HG02642 (cell line): Measurements from ENCODE around the gene DNAH2.

Source experiments
- ATAC-seq: cut with Tn5 transposase; IDR thresholded peaks from one replicate; pipeline ENCODE4 v1.9.1; 2021; ENCODE audit warnings: mild to moderate bottlenecking; ENCODE audit not compliant: unreplicated experiment, poor library complexity

The DNAH2 gene

GRCh38 chr17:7816926-7817642 is 99.5 kb downstream of the DNAH2 start:
- no peak for ATAC-seq

GRCh38 chr17:7817643-7817964 is 100.1 kb downstream of the DNAH2 start:
- no peak for ATAC-seq

GRCh38 chr17:7818026-7818425 is 100.5 kb downstream of the DNAH2 start:
- no peak for ATAC-seq

- ATAC-seq, result no peak
These were observed 101.5 kb downstream of the DNAH2 start for GRCh38 chr17:7818746-7819645.

- no peak for ATAC-seq
These were observed 102.7 kb downstream of the DNAH2 start for GRCh38 chr17:7820231-7820630.

GRCh38 chr17:7822126-7822525 is 104.6 kb downstream of the DNAH2 start:
- ATAC-seq, result no peak

DNA sequence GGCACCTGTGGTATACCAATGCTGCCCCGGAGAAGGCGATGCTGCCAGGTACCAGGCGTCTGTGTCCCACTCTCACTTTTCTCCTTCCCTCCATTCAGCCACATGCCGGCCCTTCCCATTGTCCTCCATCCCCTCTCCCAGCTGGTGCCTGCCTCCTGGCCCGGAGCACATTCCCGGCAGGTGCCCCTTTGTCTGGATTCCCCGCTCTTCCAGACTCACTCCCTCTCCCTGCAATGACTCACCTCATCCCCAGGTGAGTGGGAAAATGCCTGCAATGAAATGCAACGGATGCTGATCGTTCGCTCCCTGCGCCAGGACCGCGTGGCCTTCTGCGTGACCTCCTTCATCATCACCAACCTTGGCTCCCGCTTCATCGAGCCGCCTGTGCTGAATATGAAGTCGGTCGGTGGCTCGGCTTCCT is 106.0 kb downstream of the DNAH2 start:
- ATAC-seq, result no peak

- ATAC-seq, result no peak
These were observed 106.7 kb downstream of the DNAH2 start for GRCh38 chr17:7824021-7824924.

DNA sequence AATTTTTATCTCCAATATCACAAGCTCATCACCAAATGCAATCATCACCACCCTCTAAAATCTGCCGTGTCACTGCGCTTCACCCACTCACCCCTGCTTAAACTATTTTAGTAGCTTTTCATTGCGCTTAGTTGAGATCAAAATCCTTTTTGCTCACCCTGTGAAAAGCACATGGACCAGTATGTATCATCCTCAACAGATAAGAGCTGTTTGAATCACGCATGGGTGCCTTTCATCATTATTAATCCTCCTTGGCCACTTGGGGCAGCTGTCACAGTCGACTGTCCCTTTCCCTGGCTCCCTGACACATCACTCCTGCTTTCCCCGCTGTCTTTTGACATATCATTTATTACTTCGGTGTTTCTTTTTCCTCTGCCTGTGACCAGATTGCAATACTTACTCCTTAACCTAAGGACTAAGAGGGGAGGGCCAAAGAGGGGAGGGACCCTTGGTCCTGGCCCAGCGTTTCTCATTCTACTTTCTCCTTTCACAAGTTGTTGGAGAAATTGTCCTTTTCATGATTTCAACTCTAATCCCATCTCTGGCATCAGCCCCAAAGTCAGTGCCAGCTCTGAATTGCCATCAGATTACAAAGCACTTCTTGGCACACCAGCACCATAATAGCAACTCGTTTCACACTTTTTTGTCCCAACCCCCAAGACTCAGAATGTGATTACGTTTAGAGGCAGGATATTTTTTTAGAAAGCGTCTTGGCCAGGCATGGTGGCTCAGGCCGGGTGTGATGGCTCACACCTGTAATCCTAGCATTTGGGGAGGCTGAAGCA is 107.9 kb downstream of the DNAH2 start:
- no peak for ATAC-seq

- ATAC-seq, result no peak
These were observed 113.1 kb downstream of the DNAH2 start for GRCh38 chr17:7830616-7831015.

DNA sequence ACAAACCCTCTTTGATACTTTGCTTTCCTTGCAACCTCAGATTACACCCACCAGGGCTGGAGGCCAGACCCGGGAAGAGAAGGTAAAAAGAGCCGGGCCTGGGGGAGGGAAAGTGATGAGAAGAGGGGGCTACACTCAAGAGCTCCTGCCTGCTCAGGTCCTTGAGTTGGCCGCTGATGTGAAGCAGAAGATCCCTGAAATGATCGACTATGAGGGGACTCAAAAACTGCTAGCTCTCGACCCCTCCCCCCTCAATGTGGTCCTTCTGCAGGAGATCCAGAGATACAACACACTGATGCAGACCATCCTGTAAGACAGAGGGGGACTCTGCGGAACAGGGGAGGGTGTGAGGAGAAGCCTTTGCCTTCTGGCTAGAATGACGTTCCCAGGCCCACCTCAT is 113.7 kb downstream of the DNAH2 start:
- no peak for ATAC-seq

GRCh38 chr17:7832431-7832830 is 114.9 kb downstream of the DNAH2 start:
- no peak for ATAC-seq

DNA sequence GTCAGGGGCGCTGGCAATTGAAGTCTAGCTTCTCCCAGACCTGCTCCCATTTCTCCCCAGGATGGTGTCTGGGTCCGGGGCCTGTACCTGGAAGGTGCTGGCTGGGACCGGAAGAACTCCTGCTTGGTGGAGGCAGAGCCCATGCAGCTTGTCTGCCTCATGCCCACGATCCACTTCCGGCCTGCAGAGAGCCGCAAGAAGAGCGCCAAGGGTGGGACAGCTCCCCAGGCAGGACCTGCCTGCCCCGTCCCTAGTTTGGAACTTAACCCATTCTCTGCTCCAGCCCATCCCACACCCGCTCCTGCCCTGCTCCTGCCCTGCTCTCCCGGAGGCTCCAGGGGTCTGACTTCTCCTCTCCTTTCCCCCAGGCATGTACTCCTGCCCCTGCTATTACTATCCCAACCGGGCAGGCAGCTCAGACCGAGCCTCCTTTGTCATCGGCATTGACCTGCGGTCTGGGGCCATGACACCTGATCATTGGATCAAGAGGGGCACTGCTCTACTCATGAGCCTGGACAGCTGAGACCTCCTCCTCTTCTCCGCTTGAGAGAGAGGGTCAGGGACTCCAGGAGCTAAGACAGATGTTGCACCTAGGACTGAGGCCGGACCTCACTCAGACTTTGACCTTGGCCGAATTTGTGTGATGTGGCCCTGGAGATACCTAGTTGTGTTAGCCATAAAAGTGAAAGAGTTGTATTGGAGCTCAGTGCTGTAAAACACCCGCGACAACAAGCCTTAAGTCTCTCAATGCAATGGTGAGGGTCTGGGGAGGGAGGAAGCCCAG is 115.7 kb downstream of the DNAH2 start:
- no peak for ATAC-seq

DNA sequence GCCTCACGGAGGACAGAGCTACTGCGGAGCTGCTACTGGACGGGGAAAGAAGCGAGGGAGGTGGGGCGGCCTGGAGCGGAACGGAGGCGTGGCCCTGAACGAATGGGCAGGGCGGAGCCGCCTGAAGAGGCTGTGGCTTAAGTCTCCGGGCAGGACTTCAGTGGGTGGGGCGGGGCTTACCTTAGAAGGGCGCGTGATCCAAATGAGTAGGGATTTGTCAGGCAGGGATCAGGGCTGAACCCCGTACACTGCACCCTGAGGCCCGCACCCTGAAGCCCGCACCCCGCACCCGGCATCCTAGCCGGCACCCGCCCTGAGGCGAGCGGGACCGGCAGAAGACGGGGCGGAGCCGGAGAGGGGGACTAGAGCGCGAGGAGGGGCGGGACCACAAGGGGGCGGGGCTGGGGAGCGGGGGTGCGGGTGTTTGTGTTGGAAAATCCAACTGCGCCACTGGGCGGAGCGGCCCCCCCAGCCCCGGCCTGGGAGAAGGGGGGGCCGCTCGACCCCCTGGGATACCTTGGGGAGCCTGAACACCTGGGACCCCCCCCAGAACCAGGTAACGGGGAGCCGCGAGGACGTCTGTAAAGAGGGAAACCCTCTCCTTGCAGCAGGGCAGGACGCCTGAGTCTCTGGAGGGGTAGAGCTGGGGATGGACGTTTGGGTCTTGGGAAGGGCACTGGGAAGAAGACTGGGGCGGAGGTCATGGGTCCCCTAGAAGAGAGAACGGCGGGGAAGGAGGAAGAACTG is 116.4 kb downstream of the DNAH2 start, which contains the start of gene KDM6B:
KDM6B (plus strand) TSS at position 423 of the 747 bp plus-strand sequence. CDS start 11,338 bp downstream, outside the sequence.
- ATAC-seq, result peak; percentile 45

GRCh38 chr17:7834542-7834956 is 117.0 kb downstream of the DNAH2 start:
- ATAC-seq, result no peak

- ATAC-seq, result peak; percentile 56
These were observed 117.6 kb downstream of the DNAH2 start for GRCh38 chr17:7834957-7835813.

DNA sequence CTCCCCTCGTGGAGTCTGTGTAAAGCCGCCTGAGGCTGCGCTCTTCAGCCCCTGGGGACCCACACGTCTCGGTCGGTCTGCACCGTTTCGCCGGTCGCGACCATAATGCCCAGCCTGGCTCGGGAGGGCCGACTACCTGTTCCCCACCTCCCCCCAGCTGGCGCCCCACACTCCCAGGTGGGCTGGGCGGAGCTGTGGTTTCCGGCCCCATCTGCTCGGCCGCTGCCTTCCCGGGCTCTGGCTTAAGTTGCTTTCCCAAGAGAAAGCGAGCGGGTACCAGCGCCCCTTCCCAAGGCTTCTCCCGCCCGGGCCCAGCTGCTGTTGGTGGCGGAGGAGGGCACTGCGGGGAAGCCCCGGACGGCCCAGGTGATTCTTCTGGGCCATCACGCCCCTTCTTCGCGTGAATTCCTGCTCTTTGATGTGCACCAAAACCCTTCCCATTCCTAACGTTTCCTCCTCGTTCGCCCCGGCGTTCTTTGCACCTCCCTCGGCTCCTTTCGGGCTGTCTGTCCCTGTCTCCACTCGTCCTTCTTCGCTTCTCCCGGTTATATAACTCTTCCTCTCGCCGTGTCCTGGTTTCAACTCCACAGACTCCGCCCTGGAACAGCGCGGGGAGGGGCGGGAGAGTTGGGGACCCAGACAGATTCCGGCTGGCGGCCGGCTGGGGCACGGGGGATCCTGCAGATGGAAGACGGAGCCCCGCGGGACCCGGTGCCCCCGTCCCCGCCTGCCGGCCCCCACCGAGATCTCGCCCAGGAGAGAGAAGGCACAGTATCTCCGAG is 118.5 kb downstream of the DNAH2 start:
- ATAC-seq, result peak; percentile 37
